Gastroesophageal sphincter (tissue), 4 donors: Measurements from ENCODE around the gene TBX21. TPM values are rescaled to one million over a fixed set of nuclear protein-coding genes. Genes with fewer than 3 reads are reported as not detected.
A peak's percentile ranks its signal among the peaks of the same experiment; 100 is the strongest.

Experiments
- ATAC-seq: fragments of 150-250 bp; one replicate; pipeline ENCODE4 v1.9.1; 2016; ENCODE audit warnings: mild to moderate bottlenecking, moderate library complexity
- H3K27ac ChIP-seq, 4 donors: fragments of 200-600 bp; sonication (generic) in 3 of 4; 1 replicate in 3 of 4; 2 replicates in 1 of 4; pipeline ENCODE4 v1.5.1; 2016 to 2019
- H3K27me3 ChIP-seq: fragments of 200-600 bp; sonication (generic); one replicate; pipeline ENCODE4 v1.5.1; 2019
- H3K36me3 ChIP-seq, 2 donors: fragments of 200-600 bp; sonication (generic); one replicate each; pipeline ENCODE4 v1.5.1; 2019; ENCODE audit warnings: control low read depth in 1 of 2
- H3K4me1 ChIP-seq, 3 donors: fragments of 200-600 bp; sonication (generic); 1 replicate in 2 of 3; 2 replicates in 1 of 3; pipeline ENCODE4 v1.5.1; 2016 to 2019; ENCODE audit warnings: control low read depth in 2 of 3
- H3K4me3 ChIP-seq, 2 donors: fragments of 200-600 bp; sonication (generic); one replicate each; pipeline ENCODE4 v1.5.1; 2019; ENCODE audit warnings: mild to moderate bottlenecking in 1 of 2, moderate library complexity in 1 of 2
- H3K9me3 ChIP-seq, 3 donors: fragments of 200-600 bp; sonication (generic); one replicate each; pipeline ENCODE4 v1.5.1; 2017 to 2019; ENCODE audit warnings: control low read depth in 2 of 3
- CTCF ChIP-seq, 4 experiments: fragments of 200-600 bp in 2 of 4; fragments of 450-650 bp in 2 of 4; sonication (generic) in 1 of 4; IDR thresholded peaks; one replicate each; pipeline ENCODE4 v1.5.1; 2017 to 2019; ENCODE audit warnings: antibody characterized with exemption in 4 of 4, mild to moderate bottlenecking in 2 of 4, moderate library complexity in 2 of 4
- EP300 ChIP-seq: sonication (generic); formaldehyde crosslinking; IDR thresholded peaks from one replicate; pipeline ENCODE4 v1.6.1; 2017; ENCODE audit warnings: antibody characterized with exemption, mild to moderate bottlenecking
- POLR2A ChIP-seq, 2 donors: fragments of 450-650 bp; IDR thresholded peaks; one replicate each; pipeline ENCODE4 v1.6.1; 2017; ENCODE audit warnings: antibody characterized with exemption in 2 of 2, mild to moderate bottlenecking in 2 of 2, moderate library complexity in 1 of 2
- POLR2AphosphoS5 ChIP-seq: sonication (generic); formaldehyde crosslinking; IDR thresholded peaks from one replicate; pipeline ENCODE4 v1.6.1; 2017; ENCODE audit warnings: antibody characterized with exemption
- WGBS, 2 donors: methylation state at CpG; one replicate each; pipeline ENCODE4 v1.1.5; 2018; ENCODE audit warnings: low coverage in 1 of 2; 5-methylcytosine and 5-hydroxymethylcytosine counted together
- total RNA-seq, 4 donors: library from RNA; depleted of rRNA; stranded (reverse); fragments of >200 nt; gene quantifications; one replicate each; pipeline ENCODE4 v1.1.0, GENCODE V29; 2016

TBX21 gene
- total RNA-seq, 4 donors from 2014 or later, result 0.94 to 1.1 TPM; not detected in 2

- H3K27ac ChIP-seq, result peak overlapping the region in 3 of 4 donors; percentile 48 to 79 (median 59)
- H3K4me1 ChIP-seq, result peaks cover 0 to 68% (median 9%) of the 10 kb centered on the region in 3 donors
- no peak for ATAC-seq
- H3K4me3 ChIP-seq, result no peak overlapping the region
- TF ChIP-seq POLR2AphosphoS5 (no peak), POLR2A (IDR thresholded peaks at IDR 0.05) (no peak), EP300 (no peak), CTCF (IDR thresholded peaks at IDR 0.05) (no peak)
- H3K36me3 ChIP-seq, result peaks cover 0 to 44% of the 10 kb centered on the region in 2 donors
- no peaks in the 10 kb centered on the region for H3K27me3 ChIP-seq
- H3K9me3 ChIP-seq, result no peaks in the 10 kb centered on the region
- WGBS, 2 donors, result 50 to 60% methylated on average over 1 to 5 of the region's 12 CpGs
These were observed 27.2 kb upstream of the TBX21 start for GRCh38 chr17:47705536-47706530.

DNA sequence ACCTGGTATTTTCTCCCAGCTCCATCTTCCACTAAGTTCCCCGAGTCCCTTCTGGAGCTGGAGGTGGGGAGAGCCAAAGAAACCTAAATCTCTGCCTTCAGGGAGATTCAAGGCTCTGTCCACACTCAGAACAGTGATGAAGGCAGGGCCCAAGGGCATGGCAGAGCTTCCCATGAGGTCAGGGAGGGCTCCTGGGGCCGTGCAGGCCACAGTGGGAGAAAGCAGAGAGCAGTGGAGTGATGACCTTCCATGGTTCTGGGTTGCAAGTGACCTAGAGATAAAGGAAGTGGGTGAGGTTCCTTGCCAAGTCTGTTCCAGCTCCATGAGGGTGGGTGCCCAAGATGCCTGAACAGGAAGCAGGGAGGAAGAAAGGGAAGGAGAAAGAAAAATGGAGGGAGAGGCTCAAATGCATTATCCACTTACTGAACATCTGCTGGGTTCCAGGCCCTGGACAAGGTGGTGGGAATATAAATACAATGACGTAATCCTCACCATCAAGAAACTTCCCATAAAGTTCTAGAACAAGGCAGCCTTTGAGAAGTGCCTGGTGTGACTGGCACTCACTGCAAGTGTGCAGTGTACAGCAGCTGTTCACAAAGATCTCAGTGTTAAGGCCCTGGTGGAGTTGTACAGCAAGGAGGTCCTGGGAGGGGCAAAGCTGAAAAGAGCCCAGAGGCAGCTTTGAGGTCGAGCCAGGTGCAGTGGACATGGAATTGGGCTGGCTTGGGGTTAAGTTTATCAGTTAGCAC is 25.8 kb upstream of the TBX21 start:
- ATAC-seq, result no peak
- WGBS, 2 donors, result 59 to 75% methylated on average over 2 of the region's 4 CpGs

GRCh38 chr17:47707884-47708283 is 25.2 kb upstream of the TBX21 start:
- TF ChIP-seq EP300 (no peak), POLR2A (IDR thresholded peaks at IDR 0.05) (no peak), POLR2AphosphoS5 (no peak), CTCF (IDR thresholded peaks at IDR 0.05) (no peak)
- H3K9me3 ChIP-seq, result no peaks in the 10 kb centered on the region
- H3K27me3 ChIP-seq, result peaks cover under 1% of the 10 kb centered on the region
- peaks cover 0 to 55% (median 9%) of the 10 kb centered on the region in 3 donors for H3K4me1 ChIP-seq
- no peak for ATAC-seq
- WGBS, 2 donors, result 62 to 83% methylated on average over 1 to 2 of the region's 3 CpGs
- H3K36me3 ChIP-seq, result peaks cover 0 to 43% of the 10 kb centered on the region in 2 donors
- peak overlapping the region in 1 of 2 donors; percentile 56 for H3K4me3 ChIP-seq
- H3K27ac ChIP-seq, result peak overlapping the region in 3 of 4 donors; percentile 73 to 79 (median 77)

More for the DNA sequence above, 25.8 kb upstream of the TBX21 start:
- peaks cover 0 to 61% (median 9%) of the 10 kb centered on the region in 3 donors for H3K4me1 ChIP-seq
- H3K9me3 ChIP-seq, result no peaks in the 10 kb centered on the region
- no peaks in the 10 kb centered on the region for H3K27me3 ChIP-seq
- TF ChIP-seq POLR2A (IDR thresholded peaks at IDR 0.05) (no peak), EP300 (no peak), CTCF (IDR thresholded peaks at IDR 0.05) (no peak), POLR2AphosphoS5 (no peak)
- peaks cover 0 to 43% of the 10 kb centered on the region in 2 donors for H3K36me3 ChIP-seq
- no peak overlapping the region for H3K4me3 ChIP-seq
- H3K27ac ChIP-seq, result peak overlapping the region in 3 of 4 donors; percentile 59 to 79 (median 73)

DNA sequence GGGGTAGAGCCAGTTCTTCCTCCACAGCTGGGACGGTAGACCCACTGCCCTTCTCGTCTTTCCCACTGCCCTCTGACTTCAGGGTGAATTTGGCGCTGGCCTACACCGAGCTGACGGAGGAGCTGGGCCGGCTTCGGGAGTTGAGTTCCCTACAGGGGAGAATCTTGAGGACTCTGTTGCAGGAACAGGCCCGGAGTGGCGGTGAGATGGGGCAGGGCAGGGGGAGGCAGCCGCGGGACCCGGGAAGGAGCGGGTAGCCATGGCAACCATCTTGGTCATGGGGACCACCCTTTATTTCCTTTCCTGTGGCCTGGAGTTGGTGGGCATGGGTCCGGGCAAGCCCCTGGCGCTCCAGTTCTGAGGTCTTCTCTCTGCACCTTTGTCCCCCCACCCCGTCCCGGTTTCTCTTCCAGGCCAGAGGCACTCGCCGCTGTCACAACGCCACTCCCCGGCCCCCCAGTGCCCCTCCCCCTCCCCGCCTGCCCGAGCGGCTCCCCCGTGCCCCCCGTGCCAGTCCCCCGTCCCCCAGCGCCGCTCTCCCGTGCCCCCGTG is 24.6 kb upstream of the TBX21 start:
- H3K4me1 ChIP-seq, result peaks cover 0 to 53% (median 9%) of the 10 kb centered on the region in 3 donors
- TF ChIP-seq CTCF (IDR thresholded peaks at IDR 0.05), result no peak
- TF ChIP-seq POLR2AphosphoS5, result no peak
- TF ChIP-seq EP300, result no peak
- TF ChIP-seq POLR2A (IDR thresholded peaks at IDR 0.05), result no peak
- H3K9me3 ChIP-seq, result no peaks in the 10 kb centered on the region
- ATAC-seq, result no peak
- H3K27me3 ChIP-seq, result peaks cover 6% of the 10 kb centered on the region
- H3K4me3 ChIP-seq, result peak overlapping the region; percentile 12 to 56
- peaks cover 0 to 43% of the 10 kb centered on the region in 2 donors for H3K36me3 ChIP-seq
- peak overlapping the region in 3 of 4 donors; percentile 73 to 79 (median 77) for H3K27ac ChIP-seq
- 40 to 80% methylated on average over 1 to 2 of the region's 31 CpGs for WGBS, 2 donors
